NB4 (cell line): ENCODE data around the gene CCDC88C.
A peak's percentile ranks its signal among the peaks of the same experiment; 100 is the strongest.

Experiments
- DNase-seq: peaks from one replicate; pipeline ENCODE4 v3.0.0; 2010; ENCODE audit warnings: low read depth
- H3K4me3 ChIP-seq: one replicate; pipeline ENCODE4 v1.5.1; 2011; ENCODE audit warnings: mild to moderate bottlenecking, low read depth, low read length, moderate library complexity
- CTCF ChIP-seq: IDR thresholded peaks from one replicate; pipeline ENCODE4 v1.5.1; 2012; ENCODE audit warnings: low read depth, low read length
- MAX ChIP-seq: IDR thresholded peaks from 2 replicates; pipeline ENCODE4 v1.6.1; 2011; ENCODE audit warnings: low read depth, low read length
- MYC ChIP-seq: IDR thresholded peaks from 2 replicates; pipeline ENCODE4 v1.6.1; 2011; ENCODE audit warnings: low read depth, low read length
- POLR2A ChIP-seq: IDR thresholded peaks from 2 replicates; pipeline ENCODE4 v1.6.1; 2011; ENCODE audit warnings: mild to moderate bottlenecking; ENCODE audit not compliant: insufficient read length; ENCODE audit errors: extremely low read depth

Gene CCDC88C

GRCh38 chr14:91293281-91293680 is 124.3 kb downstream of the CCDC88C start:
- DNase-seq: peak; percentile 22
- TF ChIP-seq MYC: no peak
- TF ChIP-seq CTCF: no peak
- no peak for TF ChIP-seq MAX
- no peak for TF ChIP-seq POLR2A
- H3K4me3 ChIP-seq: no peak overlapping the region

- TF ChIP-seq MYC (no peak), MAX (no peak), CTCF (no peak), POLR2A (no peak)
- H3K4me3 ChIP-seq: no peak overlapping the region
- peak; percentile 17 for DNase-seq
Measured at GRCh38 chr14:91292491-91292890, 125.1 kb downstream of the CCDC88C start.

GRCh38 chr14:91291786-91292405 is 125.7 kb downstream of the CCDC88C start:
- no peak for DNase-seq
- TF ChIP-seq MYC: no peak
- TF ChIP-seq MAX: no peak
- no peak for TF ChIP-seq POLR2A
- TF ChIP-seq CTCF: no peak
- no peak overlapping the region for H3K4me3 ChIP-seq

GRCh38 chr14:91290986-91291385 is 126.6 kb downstream of the CCDC88C start:
- DNase-seq: no peak
- TF ChIP-seq MYC (no peak), POLR2A (no peak), MAX (no peak), CTCF (no peak)
- H3K4me3 ChIP-seq: no peak overlapping the region

- no peak overlapping the region for H3K4me3 ChIP-seq
- TF ChIP-seq MAX: no peak
- no peak for TF ChIP-seq CTCF
- TF ChIP-seq MYC: no peak
- no peak for TF ChIP-seq POLR2A
- DNase-seq: no peak
Measured at GRCh38 chr14:91289464-91289863, 128.2 kb downstream of the CCDC88C start.

- TF ChIP-seq MAX: no peak
- no peak for TF ChIP-seq MYC
- TF ChIP-seq POLR2A: no peak
- TF ChIP-seq CTCF: no peak
- H3K4me3 ChIP-seq: no peak overlapping the region
- no peak for DNase-seq
Measured at GRCh38 chr14:91288876-91289275, 128.7 kb downstream of the CCDC88C start.
